Activated CD4-positive, CD25-positive, alpha-beta regulatory T cell treated with anti-CD3 and anti-CD28 coated beads, Interleukin-2, amount 50 U/mL, for 72 hours (primary cell): ENCODE results near the gene ETS1.

ENCODE experiments used
- DNase-seq: peaks from one replicate; pipeline ENCODE4 v3.0.0; 2021

Gene ETS1

GRCh38 chr11:128565881-128566280 lies 21.5 kb downstream of the ETS1 start:
- DNase-seq, result no peak

GRCh38 chr11:128564642-128565245 lies 22.6 kb downstream of the ETS1 start:
- DNase-seq, result no peak

- DNase-seq, result no peak
Measured at GRCh38 chr11:128563942-128564641, 23.3 kb downstream of the ETS1 start.

- no peak for DNase-seq
Measured at GRCh38 chr11:128563308-128563707, 24.1 kb downstream of the ETS1 start.

DNA sequence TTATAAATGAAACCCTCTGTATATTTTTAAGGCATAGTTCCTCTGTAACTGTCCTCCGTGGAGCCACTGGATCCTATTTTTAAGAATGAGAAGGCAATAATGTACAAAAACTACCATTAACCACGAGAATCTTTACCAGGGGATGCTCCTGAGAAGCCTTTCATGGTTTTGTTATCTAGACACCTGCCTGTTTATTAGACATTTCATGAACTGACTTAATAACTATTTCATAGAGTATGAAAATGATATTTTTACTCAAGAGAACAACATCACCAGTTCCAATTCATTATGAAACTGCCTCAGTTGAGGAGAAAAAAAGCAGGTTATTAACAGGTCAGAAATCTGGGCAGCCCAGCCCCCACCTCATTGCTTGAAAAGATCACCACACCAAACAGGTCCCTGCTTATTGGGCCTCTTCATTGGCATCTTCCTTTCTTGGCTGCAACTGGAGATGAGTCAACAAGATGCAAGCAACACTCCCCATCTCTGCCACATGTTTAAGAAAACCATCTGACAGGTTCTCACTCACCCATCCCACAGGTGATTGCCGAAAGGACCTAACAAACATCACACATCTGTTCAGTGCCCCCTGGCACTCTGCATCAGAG lies 27.8 kb downstream of the ETS1 start:
- no peak for DNase-seq

GRCh38 chr11:128555606-128556005 lies 31.8 kb downstream of the ETS1 start:
- no peak for DNase-seq

DNA sequence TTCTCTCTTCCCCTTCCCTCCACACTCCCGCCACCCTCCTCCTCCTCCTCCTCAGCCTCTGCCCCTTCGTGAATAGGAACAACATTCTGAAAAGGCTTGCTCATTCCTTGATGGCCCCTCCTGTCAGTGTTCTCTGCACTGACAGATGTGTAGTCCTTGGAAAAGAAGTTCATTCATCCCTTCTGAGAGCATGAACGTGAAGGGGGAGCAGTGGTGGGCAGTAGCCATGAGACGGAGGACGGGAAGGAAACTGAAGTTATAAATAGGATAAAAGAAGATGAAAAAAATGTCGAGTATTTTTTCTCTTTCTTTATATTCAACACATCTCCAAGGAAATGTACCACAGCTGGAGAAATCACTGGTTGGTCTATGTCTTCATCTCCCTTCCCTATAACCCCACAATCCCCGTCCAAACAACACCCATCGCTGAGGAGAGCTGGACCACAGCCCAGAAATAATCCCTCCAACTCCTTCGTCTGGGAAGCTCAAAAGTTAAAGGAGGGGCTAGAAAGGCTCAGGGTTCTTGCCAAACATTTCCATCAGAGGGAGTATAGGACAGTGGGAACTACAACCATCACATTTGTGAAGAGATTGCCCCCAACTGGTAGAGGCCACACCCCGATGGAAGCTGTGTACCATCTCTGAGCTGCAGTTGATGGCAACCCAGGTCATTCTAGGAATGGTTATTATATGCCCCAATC lies 33.5 kb downstream of the ETS1 start:
- DNase-seq, result no peak

DNA sequence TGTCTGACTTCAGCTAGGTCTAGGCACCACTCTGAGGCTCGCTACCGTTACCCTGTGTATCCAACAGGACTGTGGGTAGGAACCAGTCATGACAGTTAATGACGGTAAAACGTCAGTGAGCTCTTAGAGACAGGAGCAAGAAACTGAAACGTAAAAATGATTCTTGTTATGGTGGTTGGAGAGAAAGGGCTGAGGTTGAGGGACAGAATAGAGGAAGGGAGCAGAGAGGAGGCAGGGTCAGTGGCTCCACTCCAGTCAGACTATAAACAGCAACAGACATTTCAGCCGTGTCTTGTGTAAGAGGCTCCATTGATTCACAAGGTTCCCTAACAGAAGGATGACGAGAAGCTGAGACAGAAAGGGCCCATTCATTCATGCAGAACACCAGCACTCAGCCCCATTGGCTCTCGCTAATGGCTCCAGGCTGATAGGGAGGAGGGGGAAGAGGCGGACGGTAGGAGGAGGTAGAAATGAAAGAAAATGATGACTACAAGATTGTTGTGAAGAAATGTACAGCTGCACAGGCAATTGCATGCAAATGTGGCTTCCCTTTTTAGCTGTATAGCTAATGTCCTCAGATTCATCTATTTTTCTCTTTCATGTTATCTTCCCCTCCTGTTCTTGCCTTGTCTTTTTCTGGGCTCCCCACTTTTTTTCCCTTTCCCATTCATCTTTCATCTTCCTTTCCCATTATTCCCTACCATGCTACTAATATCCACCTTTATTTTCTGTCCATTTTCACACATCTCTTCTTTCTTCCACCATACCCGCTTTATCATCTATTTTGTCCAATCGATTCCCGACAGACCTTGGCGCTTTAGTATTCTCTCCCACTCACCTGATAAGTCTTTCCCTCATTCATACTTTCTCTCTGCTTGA lies 34.3 kb downstream of the ETS1 start:
- peak; percentile 51 for DNase-seq

DNA sequence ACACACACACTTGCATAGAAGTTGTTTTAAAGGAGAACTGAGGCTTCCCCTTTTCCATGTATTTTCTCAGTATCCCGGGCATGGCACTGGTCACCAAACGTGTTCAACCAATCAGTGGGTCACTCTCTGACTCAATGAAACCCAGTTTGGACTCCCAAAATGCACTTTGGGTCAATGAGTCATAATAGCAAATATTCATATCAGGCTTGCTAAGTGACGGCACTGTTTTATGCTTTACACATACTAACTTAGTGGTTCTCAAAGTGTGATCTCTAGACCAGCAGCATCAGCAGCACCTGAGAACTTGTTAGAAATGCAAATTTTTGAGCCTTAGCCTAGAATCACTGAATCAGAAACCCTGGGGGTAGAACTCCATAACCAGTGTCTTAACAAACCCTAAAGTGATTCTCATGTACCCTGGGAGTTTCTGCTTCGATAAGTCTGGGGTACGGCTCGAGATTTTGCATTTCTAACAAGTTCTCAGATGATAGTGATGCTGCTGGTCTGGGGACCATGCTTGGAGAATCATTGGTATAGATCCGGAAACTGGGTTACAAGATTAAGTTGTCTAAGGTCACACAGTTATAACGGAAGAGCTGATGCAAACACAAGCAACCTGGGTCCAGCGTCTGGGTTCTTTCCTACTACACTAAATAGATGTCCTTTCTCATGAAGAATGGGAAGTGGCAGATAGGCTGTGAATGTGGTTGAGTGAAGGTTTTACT lies 35.6 kb downstream of the ETS1 start:
- peak; percentile 38 for DNase-seq

- no peak for DNase-seq
Measured at GRCh38 chr11:128551058-128551457, 36.3 kb downstream of the ETS1 start.

- no peak for DNase-seq
Measured at GRCh38 chr11:128550261-128550821, 37.0 kb downstream of the ETS1 start.

- no peak for DNase-seq
Measured at GRCh38 chr11:128549256-128549944, 38.0 kb downstream of the ETS1 start.

- peak; percentile 58 for DNase-seq
Measured at GRCh38 chr11:128548649-128549255, 38.6 kb downstream of the ETS1 start.

DNA sequence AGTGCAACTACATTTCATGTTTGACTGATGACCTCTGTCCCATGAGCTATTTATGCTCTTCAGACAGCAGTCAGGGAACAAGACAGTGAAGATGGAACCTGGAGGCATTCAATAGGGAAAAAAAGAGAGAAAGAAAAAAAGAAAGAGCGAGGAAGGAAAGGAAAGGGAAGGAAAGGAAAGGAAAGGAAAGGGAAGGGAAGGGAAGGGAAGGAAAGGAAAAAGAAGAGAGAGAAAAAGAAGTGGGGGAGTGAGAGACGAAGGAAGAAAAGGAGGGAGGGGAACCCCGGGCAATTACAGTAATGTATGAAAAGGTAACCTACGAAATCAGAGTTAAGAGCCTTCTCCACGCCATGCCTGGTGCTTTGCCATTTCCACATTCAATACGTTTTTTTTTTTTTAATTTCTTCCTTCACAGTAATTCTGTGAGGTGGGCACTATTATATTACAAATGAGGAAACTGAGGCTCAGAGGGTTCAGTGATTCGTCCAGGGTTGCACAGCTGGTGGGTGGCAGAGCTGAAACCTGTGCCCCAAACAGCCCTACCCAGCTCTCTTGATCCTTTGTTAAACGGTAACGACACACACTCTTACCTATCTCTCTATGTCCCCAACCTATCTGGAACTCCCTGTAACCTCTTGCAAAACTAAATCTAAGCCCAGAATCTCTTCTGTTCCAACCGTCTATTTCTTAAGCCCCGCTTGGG lies 39.3 kb downstream of the ETS1 start:
- no peak for DNase-seq

DNA sequence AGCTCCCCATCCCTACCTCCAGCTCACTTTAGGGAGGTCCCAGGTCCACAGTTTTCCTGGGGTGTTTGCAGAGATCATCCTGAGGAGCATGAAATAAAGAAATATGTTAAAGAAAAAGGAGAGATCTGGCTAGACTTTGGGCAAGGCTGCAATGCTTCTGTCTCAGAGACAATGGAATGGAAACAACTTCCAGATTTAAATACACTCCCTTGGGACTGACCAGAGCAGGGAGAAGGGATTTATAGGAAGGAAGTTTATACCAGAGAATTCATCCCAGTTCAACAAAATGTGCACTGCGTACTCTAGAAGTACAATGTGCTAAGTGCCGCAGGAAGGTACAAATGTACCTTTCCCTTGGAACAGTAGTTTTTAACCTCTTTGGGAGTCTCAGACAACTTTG lies 40.4 kb downstream of the ETS1 start:
- no peak for DNase-seq

- DNase-seq, result no peak
Measured at GRCh38 chr11:128544471-128545051, 42.8 kb downstream of the ETS1 start.

DNA sequence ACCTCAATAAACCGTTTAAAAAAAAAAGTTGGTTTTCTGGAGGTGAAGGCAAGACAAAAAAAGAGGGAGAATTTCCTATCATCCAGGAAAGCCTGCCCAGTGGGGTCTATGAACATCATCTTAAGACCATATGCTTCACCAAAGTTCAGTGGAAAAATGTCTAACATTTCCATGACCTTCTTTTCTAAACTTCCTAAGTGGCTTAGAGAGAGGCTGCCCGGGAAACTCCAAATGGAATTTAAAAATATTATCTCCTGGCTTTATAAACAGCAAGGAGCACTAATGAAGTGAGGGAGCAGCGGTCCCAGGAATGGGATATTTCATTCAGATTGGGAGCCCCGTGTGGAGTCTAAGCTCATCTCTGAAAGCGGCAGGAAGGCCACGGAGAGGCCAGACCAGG lies 46.9 kb downstream of the ETS1 start:
- no peak for DNase-seq

DNA sequence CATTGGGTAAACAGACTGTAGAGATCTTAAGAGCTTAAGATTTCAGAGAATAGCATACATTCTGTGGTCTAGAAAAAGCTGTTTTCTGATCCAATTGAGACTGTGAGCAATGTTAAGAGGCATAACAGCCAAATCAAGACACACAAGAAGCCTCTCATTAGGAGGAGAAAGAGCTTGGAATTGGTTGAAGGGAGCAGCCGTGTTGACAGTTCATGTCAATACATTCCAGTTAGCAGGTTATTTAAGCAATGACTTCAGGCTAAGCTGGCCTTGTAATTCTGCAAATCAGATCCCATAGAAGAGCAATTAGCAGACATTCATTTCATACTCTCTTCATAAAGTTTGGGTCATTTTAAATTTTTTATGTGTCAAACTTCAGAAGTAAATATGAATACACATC lies 50.9 kb downstream of the ETS1 start:
- DNase-seq, result no peak
